Measurements from ENCODE around the gene HDAC4. TPM values are rescaled to one million over a fixed set of nuclear protein-coding genes. Genes with fewer than 3 reads are reported as not detected.

Gene HDAC4
- total RNA-seq, 1 donor from 2014 or later = 46.2 TPM

- no peak overlapping the region for H3K4me3 Mint-ChIP-seq (ENCODE audit: low read depth)
- DNase-seq (ENCODE audit: low spot score, unreplicated experiment) = no peak
- no peaks in the 10 kb centered on the region for H3K36me3 Mint-ChIP-seq (ENCODE audit: insufficient read depth)
- no peak for TF ChIP-seq CTCF (IDR thresholded peaks at IDR 0.05; ENCODE audit: unreplicated experiment)
- no peak overlapping the region for H3K27ac Mint-ChIP-seq
- peaks cover 41% of the 10 kb centered on the region for H3K4me1 Mint-ChIP-seq (ENCODE audit: low read depth)
- no peaks in the 10 kb centered on the region for H3K9me3 Mint-ChIP-seq (ENCODE audit: low read depth)
- H3K27me3 Mint-ChIP-seq = no peaks in the 10 kb centered on the region
Measured at GRCh38 chr2:239300871-239301735, 99.7 kb downstream of the HDAC4 start.

GRCh38 chr2:239300242-239300641, 100.6 kb downstream of the HDAC4 start:
- Mint-ChIP-seq H3K27me3 (no peaks in the 10 kb centered on the region), H3K4me1 (ENCODE audit: low read depth) (peaks cover 50% of the 10 kb centered on the region), H3K9me3 (ENCODE audit: low read depth) (no peaks in the 10 kb centered on the region), H3K36me3 (ENCODE audit: insufficient read depth) (no peaks in the 10 kb centered on the region), H3K4me3 (ENCODE audit: low read depth) (no peak overlapping the region), H3K27ac (peak overlapping the region; percentile 87)
- TF ChIP-seq CTCF (IDR thresholded peaks at IDR 0.05; ENCODE audit: unreplicated experiment) = no peak
- no peak for DNase-seq (ENCODE audit: low spot score, unreplicated experiment)

GRCh38 chr2:239299218-239299939, 101.4 kb downstream of the HDAC4 start:
- no peaks in the 10 kb centered on the region for H3K9me3 Mint-ChIP-seq (ENCODE audit: low read depth)
- no peak for DNase-seq (ENCODE audit: low spot score, unreplicated experiment)
- H3K27ac Mint-ChIP-seq = peak overlapping the region; percentile 87
- no peaks in the 10 kb centered on the region for H3K27me3 Mint-ChIP-seq
- peaks cover 51% of the 10 kb centered on the region for H3K4me1 Mint-ChIP-seq (ENCODE audit: low read depth)
- H3K4me3 Mint-ChIP-seq (ENCODE audit: low read depth) = peak overlapping the region; percentile 30
- no peaks in the 10 kb centered on the region for H3K36me3 Mint-ChIP-seq (ENCODE audit: insufficient read depth)
- TF ChIP-seq CTCF (IDR thresholded peaks at IDR 0.05; ENCODE audit: unreplicated experiment) = no peak

- Mint-ChIP-seq H3K9me3 (ENCODE audit: low read depth) (no peaks in the 10 kb centered on the region), H3K27ac (no peak overlapping the region), H3K4me1 (ENCODE audit: low read depth) (peaks cover 50% of the 10 kb centered on the region), H3K27me3 (no peaks in the 10 kb centered on the region), H3K36me3 (ENCODE audit: insufficient read depth) (no peaks in the 10 kb centered on the region), H3K4me3 (ENCODE audit: low read depth) (no peak overlapping the region)
- DNase-seq (ENCODE audit: low spot score, unreplicated experiment) = no peak
- no peak for TF ChIP-seq CTCF (IDR thresholded peaks at IDR 0.05; ENCODE audit: unreplicated experiment)
Measured at GRCh38 chr2:239298116-239298804, 102.6 kb downstream of the HDAC4 start.
